Stimulated activated effector memory CD8-positive, alpha-beta T cell treated with anti-CD3 and anti-CD28 coated beads, Interleukin-12 subunit alpha, Interleukin-12 subunit beta, amount 100 ng/mL, for 72 hours (primary cell): ENCODE results near the gene SSPN.

Experiments
- ATAC-seq: fragments of 150-1000 bp; cut with Tn5 transposase; 2 replicates; pipeline ENCODE4 v1.10.0; 2021
- DNase-seq, 2 donors: peaks; one replicate each; pipeline ENCODE4 v3.0.0; 2021 to 2022; ENCODE audit warnings: low spot score in 2 of 2
- H3K27ac Mint-ChIP-seq: one replicate; pipeline ENCODE4 v1.8.0; 2022; ENCODE audit warnings: mild to moderate bottlenecking, mixed read lengths
- H3K36me3 Mint-ChIP-seq: one replicate; pipeline ENCODE4 v1.8.0; 2022; ENCODE audit warnings: mild to moderate bottlenecking, mixed read lengths
- H3K4me1 Mint-ChIP-seq: one replicate; pipeline ENCODE4 v1.8.0; 2022; ENCODE audit warnings: mixed read lengths
- H3K4me3 Mint-ChIP-seq: one replicate; pipeline ENCODE4 v1.8.0; 2022; ENCODE audit warnings: mild to moderate bottlenecking, mixed read lengths
- H3K9me3 Mint-ChIP-seq: one replicate; pipeline ENCODE4 v1.8.0; 2022; ENCODE audit warnings: mixed read lengths

SSPN gene

GRCh38 chr12:26176725-26177124 lies 18.6 kb upstream of the SSPN start:
- H3K9me3 Mint-ChIP-seq = no peaks in the 10 kb centered on the region
- DNase-seq = no peak
- no peaks in the 10 kb centered on the region for H3K36me3 Mint-ChIP-seq
- H3K4me3 Mint-ChIP-seq = no peak overlapping the region
- ATAC-seq = no peak
- no peak overlapping the region for H3K27ac Mint-ChIP-seq
- H3K4me1 Mint-ChIP-seq = no peaks in the 10 kb centered on the region

DNA sequence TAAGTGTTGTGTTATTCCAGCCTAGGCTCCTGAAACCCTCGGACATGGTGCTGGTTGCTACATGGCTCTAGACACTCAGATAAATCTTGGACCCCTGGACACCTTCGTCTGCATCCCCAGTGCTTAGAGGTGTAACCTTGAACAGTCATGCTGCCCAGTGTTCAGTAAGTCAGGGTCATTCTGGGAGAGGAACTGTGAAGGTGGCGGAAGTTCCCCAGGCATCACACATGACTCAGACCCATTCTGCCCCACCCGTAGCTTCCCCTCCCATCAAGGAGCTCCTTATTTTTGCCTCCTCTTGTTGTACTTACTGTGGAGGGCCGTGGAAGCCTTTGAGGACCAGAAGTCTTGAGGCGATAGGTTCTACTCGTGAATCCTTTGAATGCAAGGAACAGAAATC lies 18.1 kb upstream of the SSPN start:
- H3K36me3 Mint-ChIP-seq = no peaks in the 10 kb centered on the region
- H3K27ac Mint-ChIP-seq = no peak overlapping the region
- H3K4me1 Mint-ChIP-seq = no peaks in the 10 kb centered on the region
- ATAC-seq (peak; percentile 29), DNase-seq (no peak)
- no peak overlapping the region for H3K4me3 Mint-ChIP-seq
- no peaks in the 10 kb centered on the region for H3K9me3 Mint-ChIP-seq

DNA sequence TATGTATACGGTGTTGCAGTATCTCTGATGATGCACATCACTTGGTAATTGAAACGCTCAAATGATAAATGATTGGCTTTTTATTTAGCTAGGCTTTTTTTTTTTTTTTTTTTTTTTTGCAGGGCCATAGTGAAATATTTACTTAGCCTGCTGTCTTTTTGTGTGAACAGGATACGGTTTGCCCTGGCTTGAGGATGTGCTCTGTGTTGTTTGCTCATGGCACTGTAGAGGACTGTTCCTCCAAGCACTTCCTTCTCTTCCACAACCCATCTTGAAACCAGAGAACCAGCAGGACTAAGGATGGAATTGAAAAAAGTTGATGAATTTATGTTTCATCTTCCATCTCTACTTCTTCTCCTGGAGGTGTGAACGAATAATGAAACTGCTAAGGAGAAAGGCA lies 15.5 kb upstream of the SSPN start:
- Mint-ChIP-seq H3K27ac (no peak overlapping the region), H3K4me3 (no peak overlapping the region), H3K9me3 (no peaks in the 10 kb centered on the region), H3K4me1 (no peaks in the 10 kb centered on the region), H3K36me3 (no peaks in the 10 kb centered on the region)
- ATAC-seq (no peak), DNase-seq (no peak)

DNA sequence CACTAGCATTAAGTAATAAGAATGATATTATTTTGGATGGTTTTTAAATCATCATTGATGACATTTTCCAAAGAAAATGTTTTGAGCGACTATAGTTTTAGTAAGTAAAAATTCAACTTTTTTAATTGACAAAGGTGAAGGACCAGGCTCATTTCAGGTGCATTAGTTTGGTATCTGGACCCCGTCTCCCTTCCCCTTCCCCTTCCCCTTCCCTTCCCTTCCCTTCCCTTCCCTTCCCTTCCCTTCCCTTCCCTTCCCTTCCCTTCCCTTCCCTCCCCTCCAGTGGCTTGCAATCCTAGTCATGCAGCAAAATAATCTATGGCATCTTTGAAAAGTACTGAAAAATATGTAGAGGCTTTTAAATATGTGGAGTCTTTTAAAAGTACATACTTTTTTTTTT lies 13.0 kb upstream of the SSPN start:
- Mint-ChIP-seq H3K36me3 (no peaks in the 10 kb centered on the region), H3K27ac (no peak overlapping the region), H3K4me1 (no peaks in the 10 kb centered on the region), H3K9me3 (no peaks in the 10 kb centered on the region), H3K4me3 (no peak overlapping the region)
- no peak for ATAC-seq
- DNase-seq = no peak

- H3K9me3 Mint-ChIP-seq = no peaks in the 10 kb centered on the region
- DNase-seq (no peak), ATAC-seq (no peak)
- H3K27ac Mint-ChIP-seq = no peak overlapping the region
- no peaks in the 10 kb centered on the region for H3K4me1 Mint-ChIP-seq
- H3K4me3 Mint-ChIP-seq = no peak overlapping the region
- no peaks in the 10 kb centered on the region for H3K36me3 Mint-ChIP-seq
These were observed 9.6 kb upstream of the SSPN start for GRCh38 chr12:26185532-26186320.

GRCh38 chr12:26187014-26187798 lies 8.2 kb upstream of the SSPN start:
- no peaks in the 10 kb centered on the region for H3K36me3 Mint-ChIP-seq
- no peak overlapping the region for H3K4me3 Mint-ChIP-seq
- no peaks in the 10 kb centered on the region for H3K9me3 Mint-ChIP-seq
- DNase-seq (no peak), ATAC-seq (no peak)
- H3K27ac Mint-ChIP-seq = no peak overlapping the region
- no peaks in the 10 kb centered on the region for H3K4me1 Mint-ChIP-seq

- peak; percentile 69 for ATAC-seq
- Mint-ChIP-seq H3K4me3 (no peak overlapping the region), H3K4me1 (no peaks in the 10 kb centered on the region), H3K27ac (no peak overlapping the region), H3K9me3 (no peaks in the 10 kb centered on the region), H3K36me3 (no peaks in the 10 kb centered on the region)
- no peak for DNase-seq
These were observed 7.2 kb upstream of the SSPN start for GRCh38 chr12:26188127-26188526.

GRCh38 chr12:26188641-26189040 lies 6.7 kb upstream of the SSPN start:
- ATAC-seq (no peak), DNase-seq (no peak)
- H3K36me3 Mint-ChIP-seq = no peaks in the 10 kb centered on the region
- no peaks in the 10 kb centered on the region for H3K9me3 Mint-ChIP-seq
- no peaks in the 10 kb centered on the region for H3K4me1 Mint-ChIP-seq
- no peak overlapping the region for H3K27ac Mint-ChIP-seq
- H3K4me3 Mint-ChIP-seq = no peak overlapping the region

DNA sequence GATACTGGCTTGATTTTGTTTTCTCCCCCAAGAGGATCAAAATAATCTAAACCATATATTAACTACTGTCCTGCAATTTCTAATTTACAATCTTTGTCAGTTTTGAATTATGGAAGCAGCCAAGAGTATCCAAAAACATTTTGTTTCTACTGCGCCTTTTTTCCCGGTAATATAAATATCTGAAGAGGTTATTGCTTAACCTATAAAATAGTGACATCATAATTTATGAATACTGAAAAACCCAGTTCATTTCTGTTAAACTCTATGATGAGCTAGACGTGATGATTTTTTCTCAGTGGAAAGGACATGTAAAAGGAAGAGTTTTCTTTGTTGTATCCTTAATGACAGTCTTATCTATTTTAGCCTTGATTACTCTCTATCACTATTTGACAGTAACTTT lies 3.2 kb upstream of the SSPN start:
- DNase-seq (no peak), ATAC-seq (no peak)
- H3K4me1 Mint-ChIP-seq = no peaks in the 10 kb centered on the region
- H3K36me3 Mint-ChIP-seq = no peaks in the 10 kb centered on the region
- H3K9me3 Mint-ChIP-seq = no peaks in the 10 kb centered on the region
- no peak overlapping the region for H3K27ac Mint-ChIP-seq
- H3K4me3 Mint-ChIP-seq = no peak overlapping the region

- ATAC-seq (no peak), DNase-seq (no peak)
- Mint-ChIP-seq H3K27ac (no peak overlapping the region), H3K36me3 (no peaks in the 10 kb centered on the region), H3K9me3 (no peaks in the 10 kb centered on the region), H3K4me1 (no peaks in the 10 kb centered on the region), H3K4me3 (no peak overlapping the region)
These were observed 1.8 kb upstream of the SSPN start for GRCh38 chr12:26193539-26193938.

DNA sequence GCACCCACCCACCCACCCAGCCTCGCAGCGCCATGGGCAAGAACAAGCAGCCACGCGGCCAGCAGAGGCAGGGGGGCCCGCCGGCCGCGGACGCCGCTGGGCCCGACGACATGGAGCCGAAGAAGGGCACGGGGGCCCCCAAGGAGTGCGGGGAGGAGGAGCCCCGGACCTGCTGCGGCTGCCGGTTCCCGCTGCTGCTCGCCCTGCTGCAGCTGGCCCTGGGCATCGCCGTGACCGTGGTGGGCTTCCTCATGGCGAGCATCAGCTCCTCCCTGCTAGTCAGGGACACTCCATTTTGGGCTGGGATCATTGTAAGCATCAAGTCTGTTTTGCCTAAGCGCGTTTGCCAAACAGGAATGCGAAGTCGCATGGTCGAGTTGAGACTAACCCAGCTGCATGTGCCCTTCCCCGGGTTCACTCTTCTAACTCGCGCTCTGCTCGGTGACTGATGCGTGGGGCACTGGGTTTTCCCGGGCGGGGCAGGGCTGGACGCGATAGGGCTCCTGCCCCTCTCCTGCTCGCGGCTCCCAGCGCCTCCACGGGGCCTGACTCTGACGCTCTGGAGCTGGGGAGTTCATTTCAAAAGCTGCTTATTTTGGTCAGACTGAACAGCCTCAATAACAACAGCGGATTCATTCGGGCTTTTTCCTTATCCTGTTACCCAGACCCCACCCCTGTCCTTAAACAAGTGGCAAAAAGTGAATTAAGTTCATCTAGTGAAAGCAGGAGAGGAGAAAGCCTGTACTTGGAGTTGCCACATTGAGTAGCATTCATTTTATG lies 458 bp downstream of the SSPN start:
- ATAC-seq = peak; percentile 34
- Mint-ChIP-seq H3K4me1 (no peaks in the 10 kb centered on the region), H3K4me3 (peak overlapping the region; percentile 37), H3K27ac (no peak overlapping the region), H3K36me3 (no peaks in the 10 kb centered on the region), H3K9me3 (no peaks in the 10 kb centered on the region)
- no peak for DNase-seq

DNA sequence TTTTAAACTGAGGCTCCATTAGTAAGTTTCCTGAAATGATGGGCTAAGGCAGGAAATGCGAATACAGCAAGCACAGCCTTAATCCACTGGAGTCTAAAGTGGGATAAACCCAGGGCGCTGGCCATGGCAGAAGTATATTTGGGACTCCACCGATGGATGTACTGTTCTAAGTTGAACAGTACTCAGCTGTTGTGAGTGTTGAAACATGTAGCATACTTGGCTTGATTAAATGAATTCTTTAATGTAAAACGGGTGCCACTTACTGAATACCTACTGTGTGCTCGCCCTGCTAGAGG lies 996 bp downstream of the SSPN start:
- Mint-ChIP-seq H3K9me3 (no peaks in the 10 kb centered on the region), H3K36me3 (no peaks in the 10 kb centered on the region), H3K4me1 (no peaks in the 10 kb centered on the region), H3K27ac (no peak overlapping the region), H3K4me3 (no peak overlapping the region)
- DNase-seq = no peak
- no peak for ATAC-seq

- Mint-ChIP-seq H3K9me3 (no peaks in the 10 kb centered on the region), H3K4me1 (no peaks in the 10 kb centered on the region)
These were observed 2.5 kb downstream of the SSPN start for GRCh38 chr12:26197832-26198231.

GRCh38 chr12:26198742-26199141 lies 3.4 kb downstream of the SSPN start:
- ATAC-seq = no peak
- H3K36me3 Mint-ChIP-seq = no peaks in the 10 kb centered on the region
- H3K4me1 Mint-ChIP-seq = no peaks in the 10 kb centered on the region
- no peaks in the 10 kb centered on the region for H3K9me3 Mint-ChIP-seq
- H3K4me3 Mint-ChIP-seq = no peak overlapping the region
- DNase-seq = no peak
- H3K27ac Mint-ChIP-seq = no peak overlapping the region

More at GRCh38 chr12:26197832-26198231, 2.5 kb downstream of the SSPN start:
- ATAC-seq (peak; percentile 13), DNase-seq (no peak)
- H3K27ac Mint-ChIP-seq = no peak overlapping the region
- H3K36me3 Mint-ChIP-seq = no peaks in the 10 kb centered on the region
- H3K4me3 Mint-ChIP-seq = no peak overlapping the region

GRCh38 chr12:26203167-26203780 lies 7.9 kb downstream of the SSPN start:
- Mint-ChIP-seq H3K4me3 (no peak overlapping the region), H3K27ac (no peak overlapping the region)

More at GRCh38 chr12:26203167-26203780, 7.9 kb downstream of the SSPN start:
- no peak for ATAC-seq
- Mint-ChIP-seq H3K9me3 (no peaks in the 10 kb centered on the region), H3K4me1 (no peaks in the 10 kb centered on the region), H3K36me3 (no peaks in the 10 kb centered on the region)
- DNase-seq = no peak
